ENCODE measurements around the gene ADGRA1.
"Not testable (repeated sequence)": the region's sequence is repeated elsewhere in the genome, so short reads cannot be mapped to it uniquely, and the experiment has no call there.

ADGRA1 gene

DNA sequence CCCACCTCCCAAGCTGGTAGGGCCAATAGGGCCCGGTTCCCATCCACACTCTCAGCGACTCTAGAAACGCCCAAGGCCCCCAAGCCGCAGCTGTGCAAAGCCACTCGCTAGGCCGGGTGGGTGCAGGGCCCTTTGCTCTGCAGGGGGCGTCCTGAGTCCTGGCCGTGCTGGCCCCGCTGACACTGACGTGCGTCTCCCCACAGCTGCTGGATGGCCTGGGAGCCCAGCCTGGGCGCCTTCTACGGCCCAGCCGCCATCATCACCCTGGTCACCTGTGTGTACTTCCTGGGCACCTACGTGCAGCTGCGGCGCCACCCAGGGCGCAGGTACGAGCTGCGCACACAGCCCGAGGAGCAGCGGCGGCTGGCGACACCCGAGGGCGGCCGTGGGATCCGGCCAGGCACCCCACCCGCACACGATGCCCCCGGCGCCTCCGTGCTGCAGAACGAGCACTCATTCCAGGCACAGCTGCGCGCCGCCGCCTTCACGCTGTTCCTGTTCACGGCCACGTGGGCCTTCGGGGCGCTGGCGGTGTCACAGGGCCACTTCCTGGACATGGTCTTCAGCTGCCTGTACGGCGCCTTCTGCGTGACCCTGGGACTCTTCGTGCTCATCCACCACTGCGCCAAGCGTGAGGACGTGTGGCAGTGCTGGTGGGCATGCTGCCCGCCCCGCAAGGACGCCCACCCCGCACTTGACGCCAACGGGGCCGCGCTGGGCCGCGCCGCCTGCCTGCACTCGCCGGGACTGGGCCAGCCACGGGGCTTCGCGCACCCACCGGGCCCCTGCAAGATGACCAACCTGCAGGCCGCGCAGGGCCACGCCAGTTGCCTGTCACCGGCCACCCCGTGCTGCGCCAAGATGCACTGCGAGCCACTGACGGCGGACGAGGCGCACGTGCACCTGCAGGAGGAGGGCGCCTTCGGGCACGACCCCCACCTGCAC is 40.7 kb downstream of the ADGRA1 start:
- DNase-seq (ENCODE audit: low spot score): no peak

- no peak for DNase-seq (ENCODE audit: low spot score)
Measured at GRCh38 chr10:133129071-133129858, 41.5 kb downstream of the ADGRA1 start.

DNA sequence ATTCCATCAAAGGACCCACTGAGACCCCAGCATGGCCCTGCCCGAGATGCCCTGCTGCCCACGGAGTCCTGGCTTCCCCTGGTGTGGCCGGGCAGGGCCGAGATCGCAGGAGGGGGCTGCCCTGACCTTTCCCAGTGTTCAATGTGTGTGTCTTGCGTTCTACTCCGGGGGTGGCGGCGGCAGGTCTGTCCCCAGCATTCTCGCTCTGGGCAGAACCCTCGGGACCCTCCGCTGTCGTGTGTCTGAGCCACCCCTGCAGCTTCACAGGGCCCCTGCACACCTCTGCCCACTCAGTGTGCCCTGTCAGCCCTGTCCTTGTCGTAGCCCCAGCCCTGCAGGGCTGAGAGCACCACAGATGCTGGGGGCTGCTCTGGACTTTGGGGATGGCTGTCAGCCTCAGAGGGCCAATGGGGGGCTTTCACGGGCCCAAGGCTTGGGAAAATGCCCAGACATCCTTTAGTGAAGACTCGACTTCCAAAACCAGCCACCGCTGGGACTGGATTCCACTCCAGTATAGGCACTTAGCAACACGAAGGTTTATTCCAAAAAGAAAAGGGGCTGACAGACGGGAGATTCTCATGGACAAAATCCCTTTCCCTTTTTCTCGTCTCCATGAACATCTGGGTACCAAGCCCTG is 42.3 kb downstream of the ADGRA1 start:
- no peak for DNase-seq (ENCODE audit: low spot score)

DNA sequence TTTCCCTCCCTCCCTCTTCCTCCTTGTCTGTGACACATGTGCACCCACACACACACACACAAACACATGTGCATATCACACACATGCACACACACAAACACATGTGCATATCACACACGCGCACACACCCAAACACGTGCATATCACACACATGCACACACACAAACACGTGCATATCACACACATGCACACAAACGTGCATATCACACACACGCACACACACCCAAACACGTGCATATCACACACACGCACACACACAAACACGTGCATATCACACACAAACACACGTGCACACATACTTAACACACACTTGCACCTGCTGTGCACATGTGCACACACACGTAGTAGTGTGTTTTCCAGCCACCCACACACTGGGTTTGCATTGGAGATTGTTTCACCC is 42.9 kb downstream of the ADGRA1 start:
- no peak for DNase-seq (ENCODE audit: low spot score)

DNA sequence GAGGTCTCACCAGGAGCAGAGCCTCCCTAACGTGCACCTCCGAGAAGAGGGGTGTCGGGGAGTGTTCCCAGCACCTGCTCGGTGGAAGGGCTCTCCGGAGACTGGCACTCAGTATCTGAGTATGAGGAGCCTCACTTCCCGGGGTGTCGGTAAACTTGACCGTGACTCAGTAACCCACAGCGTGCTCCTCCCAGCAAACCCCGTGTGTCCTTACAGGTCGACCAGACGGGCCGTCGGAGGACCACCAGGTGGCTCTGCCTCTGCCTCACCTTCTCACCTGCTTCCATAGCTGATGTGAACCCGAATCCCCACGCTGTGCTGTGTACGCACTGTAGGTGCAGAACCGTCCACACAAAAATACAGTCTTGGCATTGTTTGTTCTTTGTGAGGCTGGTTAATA is 43.3 kb downstream of the ADGRA1 start:
- no peak for DNase-seq (ENCODE audit: low spot score)

DNA sequence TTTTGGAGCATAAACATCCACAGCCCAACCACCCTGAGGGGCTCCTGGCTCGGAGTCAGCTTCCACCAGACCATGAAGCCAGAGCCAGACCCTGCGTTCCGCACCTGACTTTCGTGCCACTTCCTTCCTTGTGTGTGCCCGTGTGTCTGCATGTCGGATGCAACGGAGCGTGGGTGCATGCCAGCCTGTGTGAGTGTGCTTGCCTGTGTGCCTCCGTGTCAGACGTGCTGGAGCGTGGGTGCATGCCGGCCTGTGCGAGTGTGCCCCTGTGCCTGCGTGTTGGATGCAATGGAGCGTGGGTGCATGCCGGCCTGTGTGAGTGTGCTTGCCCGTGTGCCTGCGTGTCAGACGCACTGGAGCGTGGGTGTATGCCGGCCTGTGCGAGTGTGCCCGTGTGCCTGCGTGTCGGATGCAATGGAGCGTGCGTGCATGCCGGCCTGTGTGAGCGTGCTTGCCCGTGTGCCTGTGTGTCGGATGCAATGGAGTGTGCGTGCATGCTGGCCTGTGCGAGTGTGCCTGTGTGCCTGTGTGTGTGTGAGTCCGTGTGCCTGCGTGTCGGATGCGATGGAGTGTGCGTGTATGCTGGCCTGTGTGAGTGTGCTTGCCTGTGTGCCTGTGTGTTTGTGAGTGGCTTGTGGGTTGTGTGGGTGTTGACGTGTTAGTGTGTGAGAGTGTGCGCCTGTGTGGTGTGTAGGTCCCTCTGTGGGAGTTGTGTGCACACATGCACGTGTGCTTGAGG is 44.2 kb downstream of the ADGRA1 start:
- no peak for DNase-seq (ENCODE audit: low spot score)

DNA sequence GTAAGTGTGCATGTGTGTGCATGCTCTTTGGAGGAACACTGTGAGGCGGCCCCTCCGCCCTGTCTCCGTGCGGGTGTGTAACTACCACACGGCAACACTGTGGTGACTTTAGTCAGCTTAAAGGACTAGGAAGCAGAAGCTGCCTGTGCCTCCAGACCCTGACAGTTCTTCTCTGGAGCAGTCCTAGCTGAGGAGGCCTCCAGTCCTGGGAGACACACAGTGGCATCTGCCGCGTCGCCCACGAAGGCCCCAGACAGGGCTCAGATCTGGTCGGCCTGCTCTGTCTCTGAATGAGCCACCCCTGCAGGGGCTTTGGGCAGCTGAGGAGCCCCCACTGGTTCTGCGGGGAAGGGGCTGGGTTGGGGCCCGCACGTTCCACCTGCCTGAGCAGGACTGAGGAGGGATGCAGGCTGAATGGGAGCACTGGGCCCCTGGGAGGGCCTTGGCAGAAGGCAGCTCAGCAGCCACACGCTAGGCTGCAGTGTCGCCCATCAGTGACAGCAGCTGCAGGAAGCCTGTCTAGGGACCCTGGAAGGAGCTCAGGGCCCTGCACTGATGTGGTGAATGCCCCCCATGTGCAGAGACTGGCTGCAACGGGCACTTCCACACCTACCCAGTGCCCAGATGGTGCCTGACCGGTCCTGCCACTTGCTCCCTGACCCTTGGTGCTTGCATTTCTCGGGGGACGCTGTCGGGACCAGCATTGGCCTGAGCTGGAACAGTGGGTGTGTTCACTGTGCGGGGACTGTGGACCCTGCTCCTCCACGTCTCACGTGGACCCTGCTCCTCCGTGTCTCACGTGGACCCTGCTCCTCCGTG is 45.0 kb downstream of the ADGRA1 start:
- no peak for DNase-seq (ENCODE audit: low spot score)

- no peak for DNase-seq (ENCODE audit: low spot score)
Measured at GRCh38 chr10:133133471-133134231, 45.9 kb downstream of the ADGRA1 start.

DNA sequence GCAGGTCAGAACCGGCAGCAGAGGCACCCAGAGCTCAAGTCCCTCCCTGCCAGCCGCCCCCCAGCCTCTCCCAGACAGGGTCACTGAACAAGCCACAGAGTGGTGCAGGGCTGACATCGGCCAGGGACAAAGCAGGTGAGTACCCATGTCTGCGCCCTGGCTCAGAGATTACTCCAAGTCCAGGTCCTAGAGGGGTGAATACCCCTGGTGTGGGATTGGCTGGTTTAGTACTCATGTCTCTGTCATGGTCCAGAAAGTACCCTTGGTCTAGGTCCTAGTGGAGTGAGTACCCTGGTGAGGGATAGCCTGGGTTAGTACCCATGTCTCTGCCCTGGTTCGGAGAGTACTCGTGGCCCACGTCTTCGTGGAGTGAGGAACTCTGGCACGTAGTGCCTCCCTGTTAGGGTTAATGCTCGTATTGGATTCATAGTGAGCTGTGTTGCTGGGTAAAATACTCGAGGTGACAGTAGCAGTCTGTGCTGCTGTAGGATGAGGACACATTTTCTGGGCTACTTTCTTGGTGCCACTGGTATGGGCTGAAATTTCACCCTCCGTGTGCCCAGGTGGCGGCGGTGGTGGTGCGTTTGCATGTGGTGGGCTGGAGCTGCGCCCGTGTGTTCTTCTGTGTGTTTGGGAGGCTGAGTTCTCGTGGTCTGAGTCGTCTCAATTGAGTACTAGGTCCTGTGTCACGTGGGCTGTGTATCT is 46.8 kb downstream of the ADGRA1 start:
- no peak for DNase-seq (ENCODE audit: low spot score)

- DNase-seq (ENCODE audit: low spot score): no peak
Measured at GRCh38 chr10:133135116-133135465, 47.4 kb downstream of the ADGRA1 start.

DNA sequence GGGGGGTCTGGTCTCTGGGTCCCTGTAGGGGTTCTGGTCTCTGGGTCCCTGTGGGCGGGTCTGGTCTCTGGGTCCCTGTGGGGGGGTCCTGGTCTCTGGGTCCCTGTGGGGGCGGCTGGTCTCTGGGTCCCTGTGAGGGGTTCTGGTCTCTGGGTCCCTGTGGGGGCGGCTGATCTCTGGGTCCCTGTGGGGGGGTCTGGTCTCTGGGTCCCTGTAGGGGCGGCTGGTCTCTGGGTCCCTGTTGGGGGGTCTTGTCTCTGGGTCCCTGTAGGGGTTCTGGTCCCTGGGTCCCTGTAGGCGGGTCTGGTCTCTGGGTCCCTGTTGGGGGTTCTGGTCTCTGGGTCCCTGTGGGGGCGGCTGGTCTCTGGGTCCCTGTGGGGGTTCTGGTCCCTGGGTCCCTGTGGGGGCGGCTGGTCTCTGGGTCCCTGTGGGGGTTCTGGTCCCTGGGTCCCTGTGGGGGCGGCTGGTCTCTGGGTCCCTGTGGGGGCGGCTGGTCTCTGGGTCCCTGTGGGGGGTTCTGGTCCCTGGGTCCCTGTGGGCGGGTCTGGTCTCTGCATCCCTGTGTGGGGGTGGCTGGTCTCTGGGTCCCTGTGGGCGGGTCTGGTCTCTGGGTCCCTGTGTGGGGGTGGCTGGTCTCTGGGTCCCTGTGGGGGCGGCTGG is 49.9 kb downstream of the ADGRA1 start:
- not testable (repeated sequence) for DNase-seq (ENCODE audit: low spot score)

DNA sequence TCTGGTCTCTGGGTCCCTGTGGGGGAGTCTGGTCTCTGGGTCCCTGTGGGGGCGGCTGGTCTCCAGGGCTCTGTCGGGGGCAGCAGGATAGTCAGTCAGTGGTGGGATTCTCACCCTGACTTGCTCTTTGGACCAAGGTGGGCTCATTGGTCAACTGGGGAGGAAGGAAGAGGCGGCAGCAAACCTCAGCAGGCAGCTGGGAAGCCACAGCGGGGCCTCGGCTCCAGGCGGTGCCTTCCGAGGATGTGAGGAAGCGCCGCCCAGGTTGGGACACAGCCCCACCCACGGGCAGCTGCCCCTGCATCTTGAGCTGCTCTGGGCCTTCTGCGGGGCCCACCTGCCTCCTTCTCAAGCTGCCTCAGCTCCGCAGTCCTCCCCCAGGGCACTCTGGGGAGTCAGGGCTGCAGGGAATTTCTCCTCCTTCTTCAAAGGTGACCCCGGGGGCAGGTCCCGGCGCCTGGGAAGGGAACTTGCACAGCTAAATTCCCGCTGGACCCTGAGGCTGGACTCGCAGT is 51.9 kb downstream of the ADGRA1 start:
- no peak for DNase-seq (ENCODE audit: low spot score)

GRCh38 chr10:133140417-133141143 is 52.9 kb downstream of the ADGRA1 start:
- DNase-seq (ENCODE audit: low spot score): no peak

- no peak for DNase-seq (ENCODE audit: low spot score)
Measured at GRCh38 chr10:133141144-133141957, 53.6 kb downstream of the ADGRA1 start.

GRCh38 chr10:133141958-133142340 is 54.2 kb downstream of the ADGRA1 start:
- no peak for DNase-seq (ENCODE audit: low spot score)

- DNase-seq (ENCODE audit: low spot score): no peak
Measured at GRCh38 chr10:133142523-133143199, 54.9 kb downstream of the ADGRA1 start.

- peak; percentile 9 for DNase-seq (ENCODE audit: low spot score)
Measured at GRCh38 chr10:133143200-133143533, 55.4 kb downstream of the ADGRA1 start.
